ENCODE data around the gene PAPSS2. TPM values are rescaled to one million over a fixed set of nuclear protein-coding genes. Genes with fewer than 3 reads are reported as not detected.
"Not testable (repeated sequence)": the region's sequence is repeated elsewhere in the genome, so short reads cannot be mapped to it uniquely, and the experiment has no call there.

Gene PAPSS2
- total RNA-seq: 100 to 1,000 TPM in 1 of 4 donors, 10 to 100 TPM in 3; 17.3 to 117 (median 88.4) TPM

- Histone ChIP-seq H3K27ac (peak within 1 kb of the TSS; percentile 77 to 91 (median 80)), H3K36me3 (no peaks in the 10 kb centered on the region), H3K4me1 (peaks cover 3 to 46% (median 13%) of the 10 kb centered on the region in 4 donors), H3K9me3 (no peaks in the 10 kb centered on the region), H3K27me3 (no peaks in the 10 kb centered on the region), H3K4me3 (peak within 1 kb of the TSS; percentile 51 to 95 (median 58))
- peak; percentile 62 for TF ChIP-seq POLR2A (IDR thresholded peaks at IDR 0.05)
- no peak for TF ChIP-seq EP300 (IDR thresholded peaks at IDR 0.05; ENCODE audit: low read depth)
- TF ChIP-seq POLR2AphosphoS5 (IDR thresholded peaks at IDR 0.05): peak in 2 of 3 donors; percentile 58 to 60
- peak in 1 of 5 experiments; percentile 10 for TF ChIP-seq CTCF (IDR thresholded peaks at IDR 0.05)
- intact Hi-C loops (cut with DNase I; ENCODE audit: low total_unique reads) (loop anchor here (10.0 kb wide), 1 partner anchor 85 kb away; no protein-coding TSS in a partner anchor), in situ Hi-C loops (cut with MboI; ENCODE audit: low pct_ligation_motif_present in 1 of 4, low pct_unique_long_range_greater_than_20kb in 1 of 4, low sequenced_read_pairs in 3 of 4) (loop anchor here in 1 of 4 donors (10.0 kb wide), 1 partner anchor 65 kb away; no protein-coding TSS in a partner anchor)
- WGBS, 2 donors (ENCODE audit: low coverage in 1 of 2): 1 to 3% methylated on average over 6 to 67 of the region's 82 CpGs
- peak; percentile 74 for DNase-seq
Observed at GRCh38 chr10:87659571-87660483, at the start of gene PAPSS2. PAPSS2 (plus strand) TSS chr10:87659878; CDS start chr10:87659982, 104 bp downstream.

GRCh38 chr10:87611341-87611740 is 48.3 kb upstream of the PAPSS2 start:
- WGBS, 2 donors (ENCODE audit: low coverage in 1 of 2): 84% methylated on average over 2 of the region's 2 CpGs; no CpG with 5 or more reads in 1 of the 2 donors
- H3K4me1 ChIP-seq; H3K4me3 ChIP-seq; in situ Hi-C loops (cut with MboI; ENCODE audit: low pct_ligation_motif_present in 1 of 4, low pct_unique_long_range_greater_than_20kb in 1 of 4, low sequenced_read_pairs in 3 of 4); intact Hi-C loops (cut with DNase I; ENCODE audit: low total_unique reads); H3K9me3 ChIP-seq; H3K27me3 ChIP-seq; H3K36me3 ChIP-seq; H3K27ac ChIP-seq; DNase-seq: not testable (repeated sequence)

GRCh38 chr10:87612115-87612514 is 47.6 kb upstream of the PAPSS2 start:
- no peak for DNase-seq
- Histone ChIP-seq H3K9me3 (no peaks in the 10 kb centered on the region), H3K27me3 (no peaks in the 10 kb centered on the region), H3K36me3 (no peaks in the 10 kb centered on the region), H3K4me1 (peaks cover 0 to 6% (median 0%) of the 10 kb centered on the region in 4 donors), H3K27ac (no peak overlapping the region), H3K4me3 (no peak overlapping the region)
- in situ Hi-C loops (cut with MboI; ENCODE audit: low pct_ligation_motif_present in 1 of 4, low pct_unique_long_range_greater_than_20kb in 1 of 4, low sequenced_read_pairs in 3 of 4): no loop called here
- 65 to 67% methylated on average over 2 of the region's 2 CpGs for WGBS, 2 donors (ENCODE audit: low coverage in 1 of 2)
- TF ChIP-seq EP300 (IDR thresholded peaks at IDR 0.05; ENCODE audit: low read depth): no peak
- TF ChIP-seq POLR2AphosphoS5 (IDR thresholded peaks at IDR 0.05): no peak
- TF ChIP-seq CTCF (IDR thresholded peaks at IDR 0.05): no peak
- TF ChIP-seq POLR2A (IDR thresholded peaks at IDR 0.05): no peak
- intact Hi-C loops (cut with DNase I; ENCODE audit: low total_unique reads): no loop called here

- no peaks in the 10 kb centered on the region for H3K9me3 ChIP-seq
- H3K4me3 ChIP-seq: no peak overlapping the region
- WGBS, 2 donors (ENCODE audit: low coverage in 1 of 2): 85 to 93% methylated on average over 2 of the region's 2 CpGs
- intact Hi-C loops (cut with DNase I; ENCODE audit: low total_unique reads) (no loop called here), in situ Hi-C loops (cut with MboI; ENCODE audit: low pct_ligation_motif_present in 1 of 4, low pct_unique_long_range_greater_than_20kb in 1 of 4, low sequenced_read_pairs in 3 of 4) (no loop called here)
- no peaks in the 10 kb centered on the region for H3K36me3 ChIP-seq
- no peak for DNase-seq
- no peaks in the 10 kb centered on the region for H3K27me3 ChIP-seq
- H3K27ac ChIP-seq: no peak overlapping the region
- TF ChIP-seq EP300 (IDR thresholded peaks at IDR 0.05; ENCODE audit: low read depth): no peak
- TF ChIP-seq POLR2AphosphoS5 (IDR thresholded peaks at IDR 0.05): no peak
- no peak for TF ChIP-seq POLR2A (IDR thresholded peaks at IDR 0.05)
- no peak for TF ChIP-seq CTCF (IDR thresholded peaks at IDR 0.05)
- H3K4me1 ChIP-seq: peaks cover 0 to 14% (median 5%) of the 10 kb centered on the region in 4 donors
Observed at GRCh38 chr10:87613751-87614150, 45.9 kb upstream of the PAPSS2 start.

Data from transverse colon (tissue), 4 donors.